Stimulated activated CD4-positive, alpha-beta T cell treated with anti-CD3 and anti-CD28 coated beads, Interleukin-2, amount 100 ng/mL, for 4 hours (primary cell): Measurements from ENCODE around the gene RBBP8NL.
"Not testable (repeated sequence)": the region's sequence is repeated elsewhere in the genome, so short reads cannot be mapped to it uniquely, and the experiment has no call there.

ENCODE experiments used
- DNase-seq: peaks from one replicate; pipeline ENCODE4 v3.0.0-alpha.2; 2020; ENCODE audit warnings: low read depth

Gene RBBP8NL

DNA sequence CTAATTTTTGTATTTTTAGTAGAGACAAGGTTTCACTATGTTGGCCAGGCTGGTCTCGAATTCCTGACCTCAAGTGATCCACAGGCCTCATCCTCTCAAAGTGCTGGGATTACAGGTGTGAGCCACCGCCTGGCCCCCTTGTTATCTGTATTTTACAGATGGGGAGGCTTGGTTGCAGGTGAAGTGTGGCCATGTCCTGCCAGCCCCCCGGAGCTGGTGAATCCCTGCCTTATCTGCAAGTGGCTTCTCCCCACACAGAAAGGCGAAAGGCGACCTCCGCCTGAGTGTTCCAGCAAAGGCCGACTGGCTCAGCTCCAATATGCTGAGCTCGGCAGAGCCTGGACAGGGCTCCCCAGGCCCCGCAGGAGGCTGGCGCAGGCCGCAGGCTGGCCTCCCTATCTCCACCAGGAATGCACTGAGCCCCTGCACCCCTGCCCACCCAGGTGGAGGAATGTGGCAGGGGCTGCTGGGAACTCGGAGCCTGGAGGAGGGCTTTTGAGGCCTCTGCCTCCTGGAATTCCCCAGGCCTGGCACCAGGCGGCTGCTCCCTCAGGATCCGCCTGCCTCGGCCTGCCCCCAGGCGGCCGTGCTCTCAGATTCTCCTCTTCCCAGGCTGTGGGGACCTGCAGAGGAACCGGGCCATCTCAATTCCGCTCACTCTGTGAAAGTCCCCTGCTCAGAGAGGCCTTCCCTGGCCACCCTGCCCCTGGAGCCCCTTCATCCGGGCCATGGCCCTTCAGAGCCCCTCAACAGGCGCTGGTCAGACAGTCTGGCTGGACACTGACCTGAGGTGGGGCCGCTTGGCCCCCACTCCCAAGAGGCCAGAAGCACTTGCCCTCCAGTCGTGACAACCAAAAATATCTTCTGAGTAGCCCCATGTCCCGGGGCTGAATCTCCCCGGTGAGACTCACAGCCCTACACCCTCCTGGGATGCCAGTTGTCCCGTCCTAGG is 51.0 kb downstream of the RBBP8NL start:
- DNase-seq, result no peak

GRCh38 chr20:62374331-62375152 is 52.8 kb downstream of the RBBP8NL start:
- DNase-seq, result no peak

DNA sequence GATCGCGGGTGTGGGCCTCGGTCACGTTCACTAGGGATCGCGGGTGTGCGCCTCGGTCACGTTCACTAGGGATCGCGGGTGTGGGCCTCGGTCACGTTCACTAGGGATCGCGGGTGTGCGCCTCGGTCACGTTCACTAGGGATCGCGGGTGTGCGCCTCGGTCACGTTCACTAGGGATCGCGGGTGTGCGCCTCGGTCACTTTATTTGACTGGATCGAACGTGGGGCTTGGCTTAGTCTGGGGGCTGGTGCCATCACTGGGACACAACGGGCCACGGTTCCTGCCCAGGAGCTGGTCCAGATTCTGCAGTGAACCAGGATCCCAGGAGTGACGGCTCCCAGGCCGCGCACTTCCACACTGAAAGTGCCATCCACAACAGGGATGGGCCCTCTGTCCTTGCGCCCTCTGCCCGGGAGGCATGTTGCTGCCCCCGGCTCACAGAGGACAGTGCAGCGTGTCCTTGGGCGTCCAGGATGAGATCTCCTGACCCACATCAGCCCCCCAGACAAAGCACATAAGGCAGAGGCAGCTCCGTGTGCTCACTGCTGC is 53.6 kb downstream of the RBBP8NL start:
- not testable (repeated sequence) for DNase-seq

DNA sequence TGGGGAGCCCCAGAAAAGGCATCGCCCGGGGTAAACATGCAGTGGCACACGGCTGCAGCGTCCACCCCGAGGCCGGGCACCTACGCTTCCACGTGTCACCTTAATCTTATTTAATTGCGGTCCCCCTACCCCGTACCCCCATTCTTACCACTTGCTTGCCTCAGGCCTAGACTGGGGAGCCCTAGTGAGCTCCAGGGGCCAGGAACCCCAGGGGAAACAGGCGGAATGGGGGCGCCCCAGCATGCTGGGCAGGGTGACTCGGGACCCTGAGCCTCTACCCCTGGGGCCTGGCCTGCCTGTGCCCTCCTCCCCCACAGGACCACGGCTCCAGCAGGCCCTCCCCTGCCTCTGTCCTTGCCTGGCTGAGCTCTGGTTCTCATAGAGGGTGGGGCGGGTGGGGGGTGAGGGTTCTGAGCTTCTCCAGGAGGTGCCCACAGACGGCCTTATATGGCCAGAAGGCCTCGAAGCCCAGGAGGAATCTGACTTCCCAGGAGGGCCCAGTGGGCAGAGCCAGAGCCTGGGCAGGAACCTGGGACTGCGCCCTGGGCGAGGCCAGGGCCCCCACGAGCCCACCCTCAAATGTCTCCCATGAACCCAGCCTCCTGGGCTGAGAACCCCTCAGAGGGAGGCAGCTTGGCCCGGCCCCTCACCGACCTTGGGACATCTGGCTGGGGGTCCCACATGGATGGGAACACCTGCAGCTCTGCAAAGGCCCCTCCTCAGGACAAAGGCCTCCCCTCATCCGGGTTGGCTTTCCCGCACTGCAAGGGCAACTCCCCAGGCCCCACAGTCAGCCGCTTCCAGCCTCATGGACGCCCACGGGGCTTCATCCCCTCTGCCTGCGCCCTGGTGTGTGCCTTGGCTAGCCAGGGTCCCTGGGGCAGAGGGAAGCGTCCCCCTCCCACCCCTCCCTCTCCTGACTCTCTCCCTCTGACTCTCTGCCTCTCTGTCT is 55.0 kb downstream of the RBBP8NL start:
- no peak for DNase-seq

DNA sequence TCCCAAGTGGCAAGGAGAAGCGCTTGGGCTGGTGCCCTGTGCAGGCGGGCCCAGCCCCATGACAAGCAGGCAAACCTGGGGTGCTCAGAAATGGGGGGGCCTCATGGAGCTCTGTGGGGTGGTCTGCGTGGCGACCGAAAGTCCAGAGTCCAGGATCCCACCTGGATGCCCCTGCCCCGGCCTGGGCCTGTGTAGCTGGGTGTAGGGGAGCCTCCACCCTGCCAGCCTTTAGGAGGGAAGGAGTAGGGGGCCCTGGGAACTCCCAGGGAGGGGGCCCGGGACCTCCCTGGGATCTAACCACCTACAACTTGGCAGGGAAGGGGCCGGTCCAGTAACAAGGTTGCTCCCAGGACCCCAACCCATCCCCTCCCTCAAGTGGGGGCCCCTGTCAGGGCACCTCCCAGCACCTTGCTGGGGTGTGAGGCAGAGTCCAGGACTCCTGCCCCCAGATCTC is 55.7 kb downstream of the RBBP8NL start:
- no peak for DNase-seq

GRCh38 chr20:62370807-62371587 is 56.3 kb downstream of the RBBP8NL start:
- DNase-seq, result no peak

GRCh38 chr20:62370115-62370806 is 57.1 kb downstream of the RBBP8NL start:
- peak; percentile 26 for DNase-seq

DNA sequence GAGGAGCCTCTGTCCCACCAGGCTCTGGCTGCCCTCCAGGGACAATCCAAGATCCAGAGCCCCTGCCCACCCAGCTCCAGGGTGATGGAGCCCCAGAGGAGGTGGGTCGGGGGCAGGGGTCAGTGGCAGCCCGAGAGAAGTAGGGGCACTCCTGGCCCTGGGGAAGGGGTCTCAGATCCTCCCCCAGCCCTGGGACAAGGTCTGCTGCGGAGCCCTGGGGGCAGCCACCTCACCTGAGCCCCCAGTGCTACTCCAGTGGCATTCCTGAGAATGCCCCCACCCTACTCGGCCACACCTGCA is 57.6 kb downstream of the RBBP8NL start:
- DNase-seq, result no peak

DNA sequence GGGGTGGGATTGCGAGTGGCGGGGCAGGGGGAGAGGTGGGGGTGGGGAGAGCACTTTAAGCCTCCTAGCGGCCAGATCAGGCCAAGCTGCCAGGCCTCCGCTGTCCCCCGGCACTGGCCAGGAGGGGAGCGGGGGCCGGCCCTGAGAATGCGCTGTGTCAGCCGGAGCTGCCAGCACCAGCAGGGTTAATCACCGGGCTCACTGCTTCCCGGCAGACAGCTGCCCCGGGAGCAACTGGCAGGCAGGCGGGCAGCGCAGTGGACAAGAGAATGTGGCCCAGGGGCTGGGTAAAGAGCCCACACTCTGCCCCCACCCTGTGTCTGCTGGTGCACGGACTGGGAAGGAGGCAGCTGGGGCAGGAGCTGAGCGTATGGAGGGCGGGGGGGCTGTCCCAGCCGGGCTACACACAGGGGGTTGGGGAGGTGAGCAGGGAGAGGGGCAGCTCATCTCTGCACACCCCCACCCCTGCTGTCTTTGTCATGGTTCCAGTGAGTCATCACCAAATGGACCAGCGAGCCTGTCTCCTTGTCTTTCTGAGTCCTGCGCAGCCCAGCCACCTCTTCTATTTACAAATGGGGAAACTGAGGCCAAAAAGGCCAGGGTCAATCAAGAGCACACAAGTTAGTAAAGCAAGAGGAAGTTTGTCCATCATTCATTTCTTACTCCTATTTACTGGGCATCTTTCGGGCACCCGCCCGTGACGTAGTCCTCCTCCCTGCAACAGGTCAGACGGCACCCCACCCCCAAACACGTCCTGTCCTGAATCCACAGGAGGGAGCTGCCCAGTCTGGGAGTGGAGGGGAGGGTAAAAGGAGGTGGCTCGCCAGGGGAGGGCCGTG is 58.1 kb downstream of the RBBP8NL start:
- no peak for DNase-seq

DNA sequence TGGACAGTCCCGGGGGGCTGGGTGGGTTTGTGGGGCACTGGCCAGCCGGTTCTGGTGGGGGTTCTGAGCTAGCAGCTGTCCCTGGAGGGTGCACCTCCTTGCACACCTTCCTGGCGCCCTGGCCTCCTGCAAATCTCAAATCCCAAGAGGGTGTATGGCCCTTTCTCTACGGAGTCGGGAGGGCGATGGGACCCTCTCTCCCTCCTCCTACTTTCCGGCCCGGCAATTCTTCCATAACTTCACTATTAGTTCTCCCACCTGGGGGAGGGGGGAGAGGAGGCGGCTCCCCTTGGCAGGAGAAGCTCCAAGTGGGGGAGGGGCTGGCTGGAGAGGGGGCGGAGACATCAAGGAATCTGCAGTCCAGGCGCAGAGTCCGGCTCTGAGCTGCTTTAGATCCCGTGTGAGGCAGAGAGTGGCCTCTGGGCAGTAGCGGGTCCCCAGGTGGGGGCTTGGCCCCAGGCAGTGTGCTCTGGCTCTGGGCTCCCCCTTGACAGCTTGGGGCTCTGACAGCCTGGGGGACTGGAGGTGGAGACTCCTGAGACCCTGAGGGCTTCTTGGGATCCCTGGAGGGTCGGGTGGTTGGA is 58.9 kb downstream of the RBBP8NL start:
- no peak for DNase-seq

GRCh38 chr20:62367633-62368391 is 59.5 kb downstream of the RBBP8NL start:
- DNase-seq, result no peak

DNA sequence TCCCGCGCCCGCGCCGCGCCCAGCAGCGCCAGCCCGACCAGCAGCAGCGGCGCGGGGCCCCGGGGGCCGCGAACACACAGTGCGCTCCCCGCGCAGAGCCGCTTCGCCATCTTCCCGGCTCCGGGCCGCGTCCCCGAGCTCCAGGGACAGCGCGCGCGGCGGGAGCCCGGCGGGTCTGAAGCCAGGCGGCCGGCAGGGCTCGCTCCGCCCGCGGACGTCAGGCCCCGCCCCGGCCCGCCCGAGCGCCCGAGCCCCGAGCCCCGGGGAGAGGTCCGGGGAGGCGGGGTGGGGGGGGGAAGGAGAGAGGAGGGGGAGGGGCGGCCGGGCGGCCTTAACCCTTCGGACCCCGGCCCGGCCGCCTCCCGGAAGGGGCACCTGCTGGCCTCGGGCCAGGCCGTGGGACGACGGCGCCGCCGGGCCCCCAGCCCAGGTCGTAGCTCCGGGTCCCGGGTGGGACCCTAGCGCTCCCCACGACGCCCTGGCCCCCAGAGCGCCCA is 60.2 kb downstream of the RBBP8NL start, which contains the start of gene LAMA5:
Gene LAMA5, minus strand, starts transcription at position 177 of the 497 bp plus-strand sequence. Its CDS starts 67 bp downstream, at position 110.
- DNase-seq, result no peak

GRCh38 chr20:62366370-62367135 is 60.8 kb downstream of the RBBP8NL start:
- DNase-seq, result no peak

- DNase-seq, result no peak
Measured at GRCh38 chr20:62365814-62366369, 61.4 kb downstream of the RBBP8NL start.

DNA sequence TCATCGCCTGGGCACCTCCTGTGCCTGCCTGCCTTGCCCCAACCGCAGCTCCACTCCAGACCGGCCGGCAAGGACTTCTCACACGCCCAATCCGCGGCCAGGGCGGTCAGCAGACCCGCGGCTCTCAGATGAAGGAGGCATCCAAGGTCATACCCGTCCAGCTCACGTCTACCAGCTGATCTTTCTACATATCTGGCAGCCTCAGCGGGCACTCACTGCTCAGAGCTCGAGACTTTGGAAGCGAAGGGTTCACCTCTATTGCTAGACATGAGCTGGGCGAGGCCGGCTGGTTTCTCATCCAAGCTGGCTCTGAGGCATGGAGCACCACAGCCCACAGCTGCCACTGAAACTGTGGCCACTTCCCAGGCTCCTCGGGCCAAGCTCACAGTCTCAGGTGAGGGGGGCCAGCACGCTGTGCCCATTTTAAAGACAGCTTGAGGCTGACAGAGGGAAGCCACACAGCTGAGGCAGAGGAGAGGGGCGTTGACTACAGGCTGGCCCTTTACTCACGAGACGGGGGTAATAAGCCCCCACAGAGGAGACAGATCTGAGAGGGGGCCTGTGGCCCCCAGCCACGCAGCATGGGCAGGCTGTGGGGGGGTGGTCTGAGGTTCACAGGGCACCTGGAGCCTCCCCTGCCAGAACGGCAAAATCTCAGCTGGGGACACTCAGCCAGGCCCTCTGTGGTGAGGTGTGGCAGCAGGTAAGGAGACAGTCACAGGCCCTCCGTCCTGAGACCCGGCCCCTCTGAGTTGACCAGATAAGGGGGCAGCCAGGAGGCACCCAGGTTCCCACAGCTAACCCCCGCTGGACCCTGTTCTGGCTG is 62.2 kb downstream of the RBBP8NL start:
- no peak for DNase-seq
